CD14-positive monocyte (primary cell): Measurements from ENCODE around the gene ZNF670. TPM values are rescaled to one million over a fixed set of nuclear protein-coding genes. Genes with fewer than 3 reads are reported as not detected.

ENCODE experiments used
- DNase-seq, 3 donors: peaks; one replicate each; pipeline ENCODE4 v3.0.0-alpha.2; 2011 to 2022
- H2AFZ ChIP-seq: 2 replicates; pipeline ENCODE4 v1.6.0; 2012; ENCODE audit warnings: mild to moderate bottlenecking, low read depth, low read length, inconsistent platforms; ENCODE audit not compliant: insufficient read depth, poor library complexity, severe bottlenecking
- H3K27ac ChIP-seq, 2 donors: 1 replicate in 1 of 2; 2 replicates in 1 of 2; pipeline ENCODE4 v1.5.1; 2012 to 2013; ENCODE audit warnings: low read length in 2 of 2, control low read depth in 1 of 2, inconsistent platforms in 1 of 2, low read depth in 1 of 2, mild to moderate bottlenecking in 1 of 2
- H3K27me3 ChIP-seq, 2 donors: one replicate each; pipeline versions ENCODE4 v1.6.0 to v1.6.1; 2011 to 2013; ENCODE audit warnings: low read length in 2 of 2; ENCODE audit not compliant: control insufficient read depth in 2 of 2, insufficient read depth in 2 of 2
- H3K36me3 ChIP-seq, 2 donors: replicated peaks in 1 of 2; 1 replicate in 1 of 2; 2 replicates in 1 of 2; pipeline versions ENCODE4 v1.5.1 to v1.6.1; 2012 to 2013; ENCODE audit warnings: low read length in 2 of 2, control low read depth in 1 of 2, inconsistent platforms in 1 of 2, mild to moderate bottlenecking in 1 of 2; ENCODE audit not compliant: insufficient read depth in 2 of 2, control insufficient read depth in 1 of 2
- H3K4me1 ChIP-seq, 2 donors: 1 replicate in 1 of 2; 2 replicates in 1 of 2; pipeline versions ENCODE4 v1.5.1 to v1.6.1; 2012 to 2013; ENCODE audit warnings: low read length in 2 of 2, control low read depth in 1 of 2, inconsistent platforms in 1 of 2, mild to moderate bottlenecking in 1 of 2, moderate library complexity in 1 of 2; ENCODE audit not compliant: insufficient read depth in 2 of 2, control insufficient read depth in 1 of 2
- H3K4me2 ChIP-seq: replicated peaks from 2 replicates; pipeline ENCODE3; 2012; ENCODE audit warnings: low read length, moderate library complexity, mild to moderate bottlenecking; ENCODE audit not compliant: poor library complexity, severe bottlenecking; ENCODE audit errors: extremely low read depth
- H3K4me3 ChIP-seq, 3 experiments: fragments of 200-600 bp in 1 of 3; sonication (generic) in 1 of 3; replicated peaks in 1 of 3; 1 replicate in 2 of 3; 2 replicates in 1 of 3; pipeline ENCODE4 v1.5.1; 2011 to 2013; ENCODE audit warnings: low read length in 3 of 3, mild to moderate bottlenecking in 3 of 3, control low read depth in 2 of 3, low read depth in 2 of 3, inconsistent platforms in 1 of 3, moderate library complexity in 1 of 3
- H3K79me2 ChIP-seq: 2 replicates; pipeline ENCODE4 v1.6.0; 2012; ENCODE audit warnings: mild to moderate bottlenecking, control low read depth, inconsistent platforms, low read length, moderate library complexity; ENCODE audit not compliant: insufficient read depth
- H3K9ac ChIP-seq: 2 replicates; pipeline ENCODE4 v1.6.0; 2017; ENCODE audit warnings: low read length, mild to moderate bottlenecking; ENCODE audit not compliant: insufficient read depth, poor library complexity, severe bottlenecking
- H3K9me3 ChIP-seq, 2 donors: replicated peaks in 1 of 2; 1 replicate in 1 of 2; 2 replicates in 1 of 2; pipeline versions ENCODE4 v1.5.1 to v1.6.1; 2012 to 2013; ENCODE audit warnings: low read length in 2 of 2, control low read depth in 1 of 2; ENCODE audit not compliant: control insufficient read depth in 1 of 2, insufficient read depth in 1 of 2
- H4K20me1 ChIP-seq: 2 replicates; pipeline ENCODE4 v1.6.0; 2012; ENCODE audit warnings: mild to moderate bottlenecking, low read length, control low read depth, moderate library complexity; ENCODE audit not compliant: insufficient read depth
- H3K27ac Mint-ChIP-seq, 7 donors: one replicate each; pipeline ENCODE4 v1.8.0; 2020; ENCODE audit warnings: mild to moderate bottlenecking in 7 of 7, mixed read lengths in 7 of 7, moderate library complexity in 6 of 7, inconsistent platforms in 2 of 7
- H3K27me3 Mint-ChIP-seq, 3 donors: one replicate each; pipeline ENCODE4 v1.8.0; 2021 to 2022; ENCODE audit warnings: low read depth in 3 of 3, mild to moderate bottlenecking in 3 of 3, mixed read lengths in 3 of 3, moderate library complexity in 3 of 3, inconsistent platforms in 1 of 3
- H3K36me3 Mint-ChIP-seq, 2 donors: one replicate each; pipeline ENCODE4 v1.8.0; 2020; ENCODE audit warnings: mixed read lengths in 2 of 2, inconsistent platforms in 1 of 2, mild to moderate bottlenecking in 1 of 2
- H3K4me1 Mint-ChIP-seq: one replicate; pipeline ENCODE4 v1.8.0; 2020; ENCODE audit warnings: mild to moderate bottlenecking, mixed read lengths
- H3K4me3 Mint-ChIP-seq, 2 donors: one replicate each; pipeline ENCODE4 v1.8.0; 2020; ENCODE audit warnings: mild to moderate bottlenecking in 2 of 2, mixed read lengths in 2 of 2, moderate library complexity in 1 of 2
- H3K9me3 Mint-ChIP-seq, 7 donors: one replicate each; pipeline ENCODE4 v1.8.0; 2020 to 2022; ENCODE audit warnings: mixed read lengths in 7 of 7, mild to moderate bottlenecking in 6 of 7, moderate library complexity in 6 of 7, inconsistent platforms in 2 of 7
- CTCF ChIP-seq: fragments of 200-600 bp; IDR thresholded peaks from one replicate; pipeline ENCODE4 v1.8.0; 2022; ENCODE audit warnings: antibody characterized with exemption, mild to moderate bottlenecking
- WGBS: methylation state at CpG from one replicate; pipeline ENCODE4 v1.1.5; 2013; ENCODE audit warnings: missing lambda C conversion rate; ENCODE audit not compliant: insufficient coverage; 5-methylcytosine and 5-hydroxymethylcytosine counted together
- intact Hi-C, 2 donors: fragments of 100-400 bp; cut with micrococcal nuclease; formaldehyde crosslinking; loops; one replicate each; pipeline versions ENCODE4 v1.15.0 to v1.15.1; 2023
- polyA plus RNA-seq, 3 donors: library from polyadenylated mRNA; depleted of rRNA in 1 of 3; unstranded in 2 of 3; stranded (reverse) in 1 of 3; fragments of 300-500 nt in 2 of 3; fragments of >200 nt in 1 of 3; fragmentation: Illumina TruSeq in 2 of 3; gene quantifications; 1 replicate in 2 of 3; 2 replicates in 1 of 3; pipeline ENCODE4 v1.2.3, GENCODE V29; 2012 to 2021

Gene ZNF670
- polyA plus RNA-seq, 3 donors = 0.43 to 1.3 (median 0.44) TPM

- Histone ChIP-seq H3K4me1 (peaks cover 16 to 18% of the 10 kb centered on the region in 2 donors), H3K36me3 (peaks cover 0 to 7% of the 10 kb centered on the region in 2 donors), H3K9ac (no peak overlapping the region), H4K20me1 (no peaks in the 10 kb centered on the region), H3K27ac (no peak overlapping the region), H3K27me3 (no peaks in the 10 kb centered on the region), H3K4me3 (no peak overlapping the region), H2AFZ (no peak overlapping the region), H3K9me3 (peaks cover 24 to 29% of the 10 kb centered on the region in 2 donors), H3K4me2 (peak overlapping the region; percentile 91), H3K79me2 (peaks cover 42% of the 10 kb centered on the region)
- Mint-ChIP-seq H3K4me3 (peak overlapping the region in 1 of 2 donors; percentile 97), H3K9me3 (peaks cover 17 to 42% (median 28%) of the 10 kb centered on the region in 7 donors), H3K27ac (no peak overlapping the region), H3K27me3 (peaks cover 7 to 10% (median 8%) of the 10 kb centered on the region in 3 donors), H3K36me3 (peaks cover 13 to 18% of the 10 kb centered on the region in 2 donors), H3K4me1 (peaks cover 28% of the 10 kb centered on the region)
- WGBS = no CpG with 5 or more reads among the region's 3 CpGs
- DNase-seq = no peak
- intact Hi-C loops = loop anchor here (10.0 kb wide), 2 partner anchors 142 to 172 kb away; partner anchors contain the start of gene AHCTF1 (in 2 of the 2)
- TF ChIP-seq CTCF = peak; percentile 17
Observed at GRCh38 chr1:247077213-247077612, 1.4 kb downstream of the ZNF670 start.

GRCh38 chr1:247070645-247071044, 8.0 kb downstream of the ZNF670 start:
- Histone ChIP-seq H3K9ac (no peak overlapping the region), H3K4me2 (no peak overlapping the region), H3K4me1 (no peaks in the 10 kb centered on the region), H4K20me1 (no peaks in the 10 kb centered on the region), H2AFZ (no peak overlapping the region), H3K27me3 (no peaks in the 10 kb centered on the region), H3K79me2 (peaks cover 42% of the 10 kb centered on the region), H3K36me3 (peaks cover 0 to 7% of the 10 kb centered on the region in 2 donors), H3K4me3 (no peak overlapping the region), H3K27ac (no peak overlapping the region), H3K9me3 (peaks cover 53 to 79% of the 10 kb centered on the region in 2 donors)
- no peaks in the 10 kb centered on the region for H3K4me1 Mint-ChIP-seq
- WGBS = no CpG with 5 or more reads among the region's 3 CpGs
- H3K36me3 Mint-ChIP-seq = peaks cover 12 to 16% of the 10 kb centered on the region in 2 donors
- intact Hi-C loops = loop anchor here (10.0 kb wide), 2 partner anchors 136 to 166 kb away; partner anchors contain the start of gene AHCTF1 (in 2 of the 2)
- H3K9me3 Mint-ChIP-seq = peaks cover 38 to 90% (median 76%) of the 10 kb centered on the region in 7 donors
- no peak overlapping the region for H3K27ac Mint-ChIP-seq
- peaks cover 0 to 2% (median 0%) of the 10 kb centered on the region in 3 donors for H3K27me3 Mint-ChIP-seq
- no peak for TF ChIP-seq CTCF
- no peak overlapping the region for H3K4me3 Mint-ChIP-seq
- no peak for DNase-seq
